WI38 (cell line): ENCODE data around the gene INTS6.
"Not testable (repeated sequence)": the region's sequence is repeated elsewhere in the genome, so short reads cannot be mapped to it uniquely, and the experiment has no call there.

ENCODE experiments used
- H3K4me3 ChIP-seq: 2 replicates; pipeline ENCODE4 v1.5.1; 2011; ENCODE audit warnings: low read depth, mild to moderate bottlenecking, control low read depth, low read length
- TF ChIP-seq, protein P1 (sequence below): IDR thresholded peaks from 2 replicates; pipeline ENCODE4 v1.5.1; 2012; ENCODE audit warnings: low read depth, mild to moderate bottlenecking, control low read depth, low read length

Gene INTS6

DNA sequence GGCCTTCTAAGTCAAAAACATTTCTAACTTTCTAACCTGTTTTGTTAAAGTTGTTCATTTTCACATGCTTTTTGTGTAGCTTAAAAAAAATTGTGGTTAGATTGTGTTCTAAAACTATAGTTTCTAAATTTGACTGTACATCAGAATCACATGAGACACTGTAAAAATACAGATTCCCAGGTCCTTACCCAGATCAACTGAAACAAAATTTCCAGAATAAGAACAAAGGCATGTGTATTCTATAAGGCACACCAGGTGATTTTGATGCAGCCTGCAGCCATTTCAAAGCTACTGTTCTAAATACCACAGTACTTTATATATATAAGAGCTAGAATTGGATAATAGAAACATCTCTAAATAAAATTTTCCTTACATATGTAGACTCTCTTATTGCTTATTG lies 29.1 kb downstream of the INTS6 start:
- TF ChIP-seq, protein P1, sequence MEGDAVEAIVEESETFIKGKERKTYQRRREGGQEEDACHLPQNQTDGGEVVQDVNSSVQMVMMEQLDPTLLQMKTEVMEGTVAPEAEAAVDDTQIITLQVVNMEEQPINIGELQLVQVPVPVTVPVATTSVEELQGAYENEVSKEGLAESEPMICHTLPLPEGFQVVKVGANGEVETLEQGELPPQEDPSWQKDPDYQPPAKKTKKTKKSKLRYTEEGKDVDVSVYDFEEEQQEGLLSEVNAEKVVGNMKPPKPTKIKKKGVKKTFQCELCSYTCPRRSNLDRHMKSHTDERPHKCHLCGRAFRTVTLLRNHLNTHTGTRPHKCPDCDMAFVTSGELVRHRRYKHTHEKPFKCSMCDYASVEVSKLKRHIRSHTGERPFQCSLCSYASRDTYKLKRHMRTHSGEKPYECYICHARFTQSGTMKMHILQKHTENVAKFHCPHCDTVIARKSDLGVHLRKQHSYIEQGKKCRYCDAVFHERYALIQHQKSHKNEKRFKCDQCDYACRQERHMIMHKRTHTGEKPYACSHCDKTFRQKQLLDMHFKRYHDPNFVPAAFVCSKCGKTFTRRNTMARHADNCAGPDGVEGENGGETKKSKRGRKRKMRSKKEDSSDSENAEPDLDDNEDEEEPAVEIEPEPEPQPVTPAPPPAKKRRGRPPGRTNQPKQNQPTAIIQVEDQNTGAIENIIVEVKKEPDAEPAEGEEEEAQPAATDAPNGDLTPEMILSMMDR = no peak

DNA sequence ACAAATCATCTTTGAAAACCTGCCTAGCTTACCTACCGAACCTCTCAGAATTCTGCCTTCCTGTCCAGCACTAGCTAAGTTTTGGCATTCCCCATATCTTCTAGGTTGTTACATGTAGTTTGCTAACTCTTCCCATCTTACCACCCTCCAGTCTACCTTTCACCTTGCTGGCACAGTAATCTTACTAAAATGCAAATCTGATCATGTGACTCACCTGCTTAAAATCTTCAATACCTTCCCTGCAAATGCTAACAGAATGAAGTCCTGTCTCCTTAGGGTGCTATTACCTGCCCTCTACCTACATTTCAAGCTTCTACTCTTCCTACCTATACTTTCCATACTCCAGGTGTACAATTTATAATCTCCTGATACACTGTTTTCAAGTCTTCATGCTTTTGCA lies 30.4 kb downstream of the INTS6 start:
- TF ChIP-seq, protein P1 = no peak
- no peak overlapping the region for H3K4me3 ChIP-seq

More for the DNA sequence above, 29.1 kb downstream of the INTS6 start:
- no peak overlapping the region for H3K4me3 ChIP-seq

DNA sequence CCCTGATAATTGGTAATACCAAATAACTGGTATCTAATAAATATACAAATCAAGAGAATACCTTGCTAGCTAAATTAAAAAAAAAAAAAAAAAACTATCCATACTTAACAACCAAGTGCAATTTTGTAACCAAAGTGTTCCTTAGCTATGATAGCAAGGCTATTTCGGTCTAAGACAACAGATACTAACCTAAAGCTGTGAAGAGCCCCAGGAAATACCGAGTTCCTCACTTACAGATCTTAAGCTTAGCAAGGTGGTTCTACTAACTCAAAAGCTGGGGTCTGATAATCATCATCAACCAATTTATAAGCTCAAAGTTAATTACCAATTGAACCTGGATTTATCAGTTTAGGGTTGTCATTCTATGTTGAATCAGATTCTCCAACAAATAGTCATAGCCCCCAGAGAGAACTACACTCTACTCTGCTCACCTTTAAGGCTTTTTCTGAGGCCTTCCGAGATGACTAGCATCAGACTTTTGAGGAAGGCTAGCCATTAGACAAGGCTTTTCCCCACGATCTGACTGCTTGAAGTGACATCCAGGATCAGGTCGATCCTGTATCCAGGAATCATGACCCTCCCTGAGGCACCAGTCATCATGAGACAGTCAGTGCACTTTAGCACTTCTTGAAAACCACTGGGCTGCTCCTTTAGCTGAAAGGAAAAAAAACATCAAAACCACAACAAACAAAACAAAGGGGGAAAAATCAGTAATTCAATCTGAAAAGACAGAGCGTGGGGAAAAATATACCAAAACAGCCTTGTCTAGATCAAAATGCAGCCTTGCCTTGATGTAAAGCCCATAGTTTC lies 31.9 kb downstream of the INTS6 start:
- H3K4me3 ChIP-seq = no peak overlapping the region
- TF ChIP-seq, protein P1 = no peak

DNA sequence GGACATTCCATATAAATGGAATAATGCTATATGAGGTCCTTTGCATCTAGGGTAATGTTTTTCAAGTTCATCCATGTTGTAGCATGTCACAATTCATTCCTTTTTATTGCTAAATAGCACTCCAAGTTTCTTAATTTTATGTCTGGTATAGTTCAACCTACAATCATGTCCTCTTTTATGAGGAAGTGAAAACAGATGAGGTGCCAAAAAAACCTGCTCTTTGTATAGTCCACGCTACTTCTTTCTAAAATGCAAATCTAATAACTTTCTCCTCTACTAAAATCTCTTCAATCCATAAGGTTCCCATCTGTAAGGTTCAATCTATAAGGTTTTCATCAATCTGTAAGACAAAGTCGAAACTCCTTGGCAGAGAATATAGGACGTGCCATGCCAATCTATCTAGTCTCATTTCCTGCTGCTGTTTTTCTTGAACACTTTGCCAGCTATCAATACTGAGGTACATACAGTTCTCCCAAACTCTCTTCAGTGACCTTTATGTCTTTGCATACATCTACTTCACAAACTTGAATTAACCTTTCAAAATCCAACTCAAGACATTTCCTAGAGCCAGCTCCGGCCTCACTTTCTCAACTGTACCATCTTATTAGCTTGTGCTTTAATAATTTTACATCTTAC lies 33.7 kb downstream of the INTS6 start:
- H3K4me3 ChIP-seq = no peak overlapping the region

DNA sequence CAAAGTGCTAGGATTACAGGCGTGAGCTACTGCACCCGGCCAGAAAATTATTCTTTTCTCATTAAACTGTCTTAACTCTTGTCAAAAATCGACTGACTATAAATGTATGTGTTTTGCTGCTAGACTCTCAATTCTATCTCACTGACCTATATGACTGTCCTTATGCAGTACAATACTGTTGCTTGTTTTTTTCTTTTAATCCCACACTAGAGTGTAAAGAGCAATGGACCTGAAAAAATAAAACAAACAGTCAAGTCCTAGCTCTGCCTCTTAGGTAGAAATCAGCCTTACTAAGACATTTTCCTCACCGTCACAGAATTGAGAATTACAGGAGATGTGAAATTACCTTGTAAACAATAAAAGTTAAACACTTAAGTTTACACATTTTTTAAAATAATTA lies 35.1 kb downstream of the INTS6 start:
- TF ChIP-seq, protein P1 = no peak
- no peak overlapping the region for H3K4me3 ChIP-seq

More for the DNA sequence above, 33.7 kb downstream of the INTS6 start:
- TF ChIP-seq, protein P1 = no peak

DNA sequence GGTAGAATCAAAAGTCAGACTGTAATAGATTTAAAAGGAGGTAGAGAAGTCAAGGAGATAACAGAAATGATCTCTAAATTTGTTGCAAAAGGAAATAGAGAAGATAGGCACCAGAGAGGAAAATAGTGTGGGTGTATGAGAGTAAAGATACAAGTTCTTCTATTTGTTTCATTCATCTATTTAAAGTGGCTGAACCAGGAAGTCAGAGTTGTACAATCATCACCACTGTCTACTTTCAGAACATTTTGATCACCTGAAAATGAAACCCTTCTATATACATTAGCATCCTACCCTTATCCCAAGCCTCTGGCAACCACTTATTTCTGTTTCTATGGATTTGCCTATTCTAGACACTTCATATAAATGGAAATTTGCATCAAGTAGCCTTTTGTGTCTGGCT lies 36.7 kb downstream of the INTS6 start:
- TF ChIP-seq, protein P1 = no peak
- H3K4me3 ChIP-seq = no peak overlapping the region

DNA sequence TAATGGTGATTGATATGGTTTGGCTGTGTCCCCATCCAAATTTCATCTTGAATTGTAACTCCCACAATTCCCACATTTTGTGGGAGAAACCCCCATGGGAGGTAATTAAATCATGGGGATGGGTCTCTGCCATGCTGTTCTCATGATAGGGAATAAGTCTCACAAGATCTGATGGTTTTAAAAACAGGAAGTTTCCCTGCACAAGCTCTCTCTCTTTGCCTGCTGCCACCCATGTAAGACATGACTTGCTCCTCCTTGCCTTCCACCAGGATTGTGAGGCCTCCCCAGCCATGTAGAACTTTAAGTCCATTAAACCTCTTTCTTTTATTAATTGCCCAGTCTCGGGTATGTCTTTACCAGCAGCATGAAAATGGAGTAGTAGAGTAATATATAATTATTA lies 37.5 kb downstream of the INTS6 start:
- H3K4me3 ChIP-seq = not testable (repeated sequence)

DNA sequence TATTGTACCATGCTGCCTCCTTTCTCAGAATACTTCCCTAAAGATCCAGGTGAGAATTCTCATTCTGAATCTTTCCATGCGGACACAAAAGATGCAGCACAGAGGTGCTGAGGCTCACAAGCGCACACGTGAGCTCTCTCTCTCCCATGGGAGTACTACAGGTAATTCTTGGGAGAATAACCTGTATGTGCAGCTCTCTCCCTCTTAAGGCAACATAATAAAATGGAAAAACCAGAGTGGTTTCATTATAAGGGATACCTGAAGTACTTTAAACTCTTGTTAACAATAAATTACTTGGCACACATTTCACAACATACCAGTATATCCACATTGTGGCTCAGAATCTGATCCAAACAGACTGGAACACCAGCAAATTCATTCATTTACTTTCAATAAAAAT lies 40.4 kb downstream of the INTS6 start:
- TF ChIP-seq, protein P1 = no peak
- no peak overlapping the region for H3K4me3 ChIP-seq
